Measurements from ENCODE around the gene C2CD4B. TPM values are rescaled to one million over a fixed set of nuclear protein-coding genes. Genes with fewer than 3 reads are reported as not detected.

The C2CD4B gene
- polyA plus RNA-seq, 1 donor, result 1.8 TPM

GRCh38 chr15:62147551-62147950 is 17.5 kb downstream of the C2CD4B start:
- no peak for DNase-seq (ENCODE audit: low read depth)

GRCh38 chr15:62147149-62147548 is 17.9 kb downstream of the C2CD4B start:
- no peak for DNase-seq (ENCODE audit: low read depth)

- no peak for DNase-seq (ENCODE audit: low read depth)
Measured at GRCh38 chr15:62145015-62145735, 19.9 kb downstream of the C2CD4B start.

GRCh38 chr15:62142736-62143135 is 22.3 kb downstream of the C2CD4B start:
- no peak for DNase-seq (ENCODE audit: low read depth)

GRCh38 chr15:62141643-62142588 is 23.2 kb downstream of the C2CD4B start:
- DNase-seq (ENCODE audit: low read depth), result no peak

- no peak for DNase-seq (ENCODE audit: low read depth)
Measured at GRCh38 chr15:62141200-62141599, 23.9 kb downstream of the C2CD4B start.

- no peak for DNase-seq (ENCODE audit: low read depth)
Measured at GRCh38 chr15:62138124-62138523, 27.0 kb downstream of the C2CD4B start.

- no peak for DNase-seq (ENCODE audit: low read depth)
Measured at GRCh38 chr15:62136911-62137865, 27.9 kb downstream of the C2CD4B start.

GRCh38 chr15:62135532-62136134 is 29.5 kb downstream of the C2CD4B start:
- DNase-seq (ENCODE audit: low read depth), result no peak

- no peak for DNase-seq (ENCODE audit: low read depth)
Measured at GRCh38 chr15:62133141-62133540, 31.9 kb downstream of the C2CD4B start.

- DNase-seq (ENCODE audit: low read depth), result no peak
Measured at GRCh38 chr15:62128916-62129315, 36.2 kb downstream of the C2CD4B start.

GRCh38 chr15:62126364-62126763 is 38.7 kb downstream of the C2CD4B start:
- no peak for DNase-seq (ENCODE audit: low read depth)

- DNase-seq (ENCODE audit: low read depth), result no peak
Measured at GRCh38 chr15:62125773-62126172, 39.3 kb downstream of the C2CD4B start.

GRCh38 chr15:62124973-62125303 is 40.1 kb downstream of the C2CD4B start:
- DNase-seq (ENCODE audit: low read depth), result no peak

- no peak for DNase-seq (ENCODE audit: low read depth)
Measured at GRCh38 chr15:62124176-62124972, 40.7 kb downstream of the C2CD4B start.

GRCh38 chr15:62122249-62122648 is 42.8 kb downstream of the C2CD4B start:
- no peak for DNase-seq (ENCODE audit: low read depth)

- no peak for DNase-seq (ENCODE audit: low read depth)
Measured at GRCh38 chr15:62121273-62122015, 43.6 kb downstream of the C2CD4B start.

- DNase-seq (ENCODE audit: low read depth), result no peak
Measured at GRCh38 chr15:62120776-62121175, 44.3 kb downstream of the C2CD4B start.

- DNase-seq (ENCODE audit: low read depth), result no peak
Measured at GRCh38 chr15:62119874-62120273, 45.2 kb downstream of the C2CD4B start.
